Gastrocnemius medialis (tissue), 4 donors: ENCODE results near the gene FAM171A1. TPM values are rescaled to one million over a fixed set of nuclear protein-coding genes. Genes with fewer than 3 reads are reported as not detected.

Experiments used
- ATAC-seq, 2 donors: fragments of 150-250 bp; one replicate each; pipeline ENCODE4 v1.9.1; 2016
- DNase-seq, 2 donors: peaks; one replicate each; pipeline ENCODE4 v3.0.0-alpha.2; 2019
- H3K27ac ChIP-seq, 4 donors: fragments of 200-600 bp; sonication (generic); 1 replicate in 1 of 4; 2 replicates in 3 of 4; pipeline ENCODE4 v1.5.1; 2016 to 2018; ENCODE audit warnings: mild to moderate bottlenecking in 2 of 4, moderate library complexity in 1 of 4
- H3K27me3 ChIP-seq, 3 donors: fragments of 200-600 bp; sonication (generic) in 2 of 3; 1 replicate in 1 of 3; 2 replicates in 2 of 3; pipeline versions ENCODE4 v1.5.1 to v1.6.0; 2016 to 2019; ENCODE audit warnings: mild to moderate bottlenecking in 1 of 3, moderate library complexity in 1 of 3
- H3K36me3 ChIP-seq, 2 donors: fragments of 200-600 bp; sonication (generic) in 1 of 2; one replicate each; pipeline ENCODE4 v1.5.1; 2017 to 2018
- H3K4me1 ChIP-seq, 2 donors: fragments of 200-600 bp; sonication (generic) in 1 of 2; one replicate each; pipeline ENCODE4 v1.5.1; 2016 to 2017; ENCODE audit warnings: mild to moderate bottlenecking in 2 of 2
- H3K4me3 ChIP-seq, 4 donors: fragments of 200-600 bp; sonication (generic) in 3 of 4; 1 replicate in 1 of 4; 2 replicates in 3 of 4; pipeline ENCODE4 v1.5.1; 2016 to 2019; ENCODE audit warnings: mild to moderate bottlenecking in 2 of 4
- H3K9me3 ChIP-seq, 3 donors: fragments of 200-600 bp; sonication (generic) in 2 of 3; 1 replicate in 1 of 3; 2 replicates in 2 of 3; pipeline ENCODE4 v1.5.1; 2016 to 2019
- CTCF ChIP-seq, 5 experiments: fragments of 450-650 bp in 3 of 5; fragments of 200-600 bp in 2 of 5; sonication (generic) in 2 of 5; IDR thresholded peaks in 4 of 5; conservative IDR thresholded peaks in 1 of 5; 1 replicate in 4 of 5; 2 replicates in 1 of 5; pipeline ENCODE4 v1.5.1; 2016 to 2019; ENCODE audit warnings: antibody characterized with exemption in 5 of 5, mild to moderate bottlenecking in 3 of 5, moderate library complexity in 3 of 5
- POLR2A ChIP-seq, 2 donors: fragments of 450-650 bp; IDR thresholded peaks; one replicate each; pipeline ENCODE4 v1.6.1; 2017; ENCODE audit warnings: antibody characterized with exemption in 2 of 2, mild to moderate bottlenecking in 2 of 2, moderate library complexity in 2 of 2
- in situ Hi-C, 4 donors: fragments of 200-750 bp; cut with MboI; loops; one replicate each; pipeline versions ENCODE4 v1.15.0 to v1.8.0; 2017; ENCODE audit warnings: low sequenced_read_pairs in 4 of 4
- intact Hi-C: fragments of 100-400 bp; cut with DNase I; formaldehyde crosslinking; loops from one replicate; pipeline ENCODE4 v1.15.1; 2023; ENCODE audit warnings: low total_unique reads
- total RNA-seq, 4 donors: library from RNA; depleted of rRNA; stranded (reverse); fragments of >200 nt; gene quantifications; one replicate each; pipeline versions ENCODE4 v1.1.0 to v1.2.3, GENCODE V29; 2016

The FAM171A1 gene
- total RNA-seq, 4 donors from 2014 or later = 2.1 to 5.6 (median 4.3) TPM

GRCh38 chr10:15295537-15296325 lies 75.4 kb downstream of the FAM171A1 start:
- H3K4me3 ChIP-seq = no peak overlapping the region
- H3K4me1 ChIP-seq = no peaks in the 10 kb centered on the region
- H3K27me3 ChIP-seq = no peaks in the 10 kb centered on the region
- no peak overlapping the region for H3K27ac ChIP-seq
- intact Hi-C loops = no loop called here
- no peak for ATAC-seq
- in situ Hi-C loops = no loop called here
- no peak for DNase-seq
- no peaks in the 10 kb centered on the region for H3K9me3 ChIP-seq
- H3K36me3 ChIP-seq = no peaks in the 10 kb centered on the region
- TF ChIP-seq POLR2A (IDR thresholded peaks at IDR 0.05) (no peak), CTCF (IDR thresholded peaks at IDR 0.05 in 4 of 5, conservative IDR thresholded peaks at IDR 0.05 in 1 of 5) (no peak)

- H3K27ac ChIP-seq = no peak overlapping the region
- ATAC-seq (no peak), DNase-seq (no peak)
- H3K4me1 ChIP-seq = no peaks in the 10 kb centered on the region
- TF ChIP-seq POLR2A (IDR thresholded peaks at IDR 0.05) = no peak
- no peak for TF ChIP-seq CTCF (IDR thresholded peaks at IDR 0.05 in 4 of 5, conservative IDR thresholded peaks at IDR 0.05 in 1 of 5)
- intact Hi-C loops = no loop called here
- no peaks in the 10 kb centered on the region for H3K36me3 ChIP-seq
- no peaks in the 10 kb centered on the region for H3K9me3 ChIP-seq
- in situ Hi-C loops = no loop called here
- no peak overlapping the region for H3K4me3 ChIP-seq
- H3K27me3 ChIP-seq = no peaks in the 10 kb centered on the region
Observed at GRCh38 chr10:15293862-15294842, 76.9 kb downstream of the FAM171A1 start.

- intact Hi-C loops (no loop called here), in situ Hi-C loops (no loop called here)
- no peaks in the 10 kb centered on the region for H3K9me3 ChIP-seq
- DNase-seq = no peak
- no peak overlapping the region for H3K27ac ChIP-seq
- TF ChIP-seq CTCF (IDR thresholded peaks at IDR 0.05 in 4 of 5, conservative IDR thresholded peaks at IDR 0.05 in 1 of 5) = no peak
- TF ChIP-seq POLR2A (IDR thresholded peaks at IDR 0.05) = no peak
- H3K4me1 ChIP-seq = no peaks in the 10 kb centered on the region
- H3K4me3 ChIP-seq = no peak overlapping the region
- H3K36me3 ChIP-seq = no peaks in the 10 kb centered on the region
- H3K27me3 ChIP-seq = no peaks in the 10 kb centered on the region
- no peak for ATAC-seq
Observed at GRCh38 chr10:15290671-15291070, 80.4 kb downstream of the FAM171A1 start.

GRCh38 chr10:15290150-15290549 lies 80.9 kb downstream of the FAM171A1 start:
- no peak for ATAC-seq
- Histone ChIP-seq H3K4me1 (no peaks in the 10 kb centered on the region), H3K4me3 (no peak overlapping the region), H3K36me3 (no peaks in the 10 kb centered on the region), H3K27ac (no peak overlapping the region), H3K27me3 (no peaks in the 10 kb centered on the region), H3K9me3 (no peaks in the 10 kb centered on the region)
- in situ Hi-C loops = no loop called here
- intact Hi-C loops = no loop called here
- DNase-seq = no peak
- no peak for TF ChIP-seq CTCF (IDR thresholded peaks at IDR 0.05 in 4 of 5, conservative IDR thresholded peaks at IDR 0.05 in 1 of 5)
- no peak for TF ChIP-seq POLR2A (IDR thresholded peaks at IDR 0.05)
